Natural killer cell (primary cell): ENCODE measurements around the gene CACNA1B. TPM values are rescaled to one million over a fixed set of nuclear protein-coding genes. Genes with fewer than 3 reads are reported as not detected.

Experiments
- ATAC-seq, 3 donors: fragments of 150-1000 bp in 2 of 3; fragments of 200-7000 bp in 1 of 3; cut with Tn5 transposase; 1 replicate in 1 of 3; 2 replicates in 2 of 3; pipeline ENCODE4 v1.10.0; 2021; ENCODE audit warnings: mild to moderate bottlenecking in 2 of 3, moderate library complexity in 2 of 3
- DNase-seq, 2 donors: peaks; one replicate each; pipeline versions ENCODE4 v3.0.0 to v3.0.0-alpha.2; 2013 to 2021; ENCODE audit warnings: mixed read lengths in 1 of 2
- H3K27ac ChIP-seq: one replicate; pipeline ENCODE4 v1.5.1; 2013; ENCODE audit warnings: mild to moderate bottlenecking, low read length
- H3K27me3 ChIP-seq: one replicate; pipeline ENCODE4 v1.6.1; 2013; ENCODE audit warnings: low read length; ENCODE audit not compliant: control insufficient read depth, insufficient read depth
- H3K36me3 ChIP-seq: one replicate; pipeline ENCODE4 v1.6.1; 2013; ENCODE audit warnings: low read length; ENCODE audit not compliant: control insufficient read depth, insufficient read depth
- H3K4me1 ChIP-seq: one replicate; pipeline ENCODE4 v1.6.1; 2013; ENCODE audit warnings: low read length; ENCODE audit not compliant: control insufficient read depth, insufficient read depth
- H3K4me3 ChIP-seq: one replicate; pipeline ENCODE4 v1.5.1; 2013; ENCODE audit warnings: low read length
- H3K9me3 ChIP-seq: one replicate; pipeline ENCODE4 v1.6.1; 2013; ENCODE audit warnings: low read length; ENCODE audit not compliant: control insufficient read depth, insufficient read depth
- H3K27ac Mint-ChIP-seq, 2 donors: one replicate each; pipeline ENCODE4 v1.8.0; 2022; ENCODE audit warnings: mild to moderate bottlenecking in 2 of 2, mixed read lengths in 2 of 2, moderate library complexity in 1 of 2
- H3K27me3 Mint-ChIP-seq, 2 donors: one replicate each; pipeline ENCODE4 v1.8.0; 2022; ENCODE audit warnings: low read depth in 2 of 2, mixed read lengths in 2 of 2
- H3K36me3 Mint-ChIP-seq: one replicate; pipeline ENCODE4 v1.8.0; 2022; ENCODE audit warnings: mixed read lengths
- H3K4me1 Mint-ChIP-seq, 2 donors: one replicate each; pipeline ENCODE4 v1.8.0; 2022; ENCODE audit warnings: mixed read lengths in 2 of 2
- H3K4me3 Mint-ChIP-seq: one replicate; pipeline ENCODE4 v1.8.0; 2022; ENCODE audit warnings: mild to moderate bottlenecking, moderate library complexity, mixed read lengths
- H3K9me3 Mint-ChIP-seq, 2 donors: one replicate each; pipeline ENCODE4 v1.8.0; 2022; ENCODE audit warnings: mixed read lengths in 2 of 2
- CTCF ChIP-seq: fragments of 200-600 bp; IDR thresholded peaks from one replicate; pipeline ENCODE4 v1.8.0; 2022; ENCODE audit warnings: antibody characterized with exemption
- WGBS: methylation state at CpG from one replicate; pipeline ENCODE4 v1.1.7; 2013; ENCODE audit warnings: missing lambda C conversion rate; ENCODE audit not compliant: insufficient coverage; 5-methylcytosine and 5-hydroxymethylcytosine counted together
- intact Hi-C: fragments of 100-400 bp; cut with micrococcal nuclease; formaldehyde crosslinking; loops from one replicate; pipeline ENCODE4 v1.14.2; 2022
- total RNA-seq, 4 donors: library from RNA; stranded (reverse); fragments of 120-200 nt in 1 of 4; gene quantifications; one replicate each; pipeline versions ENCODE4 v1.2.3 to v1.2.4, GENCODE V29; 2013 to 2022

CACNA1B gene
- total RNA-seq, 3 donors from 2014 or later (not counting 1 experiment from before 2014, with no cell fraction given), result 0.07 TPM; not detected in 2

GRCh38 chr9:138043061-138043410 lies 165.5 kb downstream of the CACNA1B start:
- no peaks in the 10 kb centered on the region for H3K27me3 ChIP-seq
- ATAC-seq, result no peak
- intact Hi-C loops, result no loop called here

GRCh38 chr9:138043411-138044345 lies 166.1 kb downstream of the CACNA1B start:
- TF ChIP-seq CTCF, result no peak
- Mint-ChIP-seq H3K27me3 (peaks cover 7 to 14% of the 10 kb centered on the region in 2 donors), H3K36me3 (no peaks in the 10 kb centered on the region), H3K9me3 (no peaks in the 10 kb centered on the region), H3K4me3 (no peak overlapping the region), H3K4me1 (no peaks in the 10 kb centered on the region), H3K27ac (no peak overlapping the region)
- Histone ChIP-seq H3K4me3 (no peak overlapping the region), H3K4me1 (no peaks in the 10 kb centered on the region), H3K9me3 (no peaks in the 10 kb centered on the region), H3K36me3 (no peaks in the 10 kb centered on the region), H3K27me3 (no peaks in the 10 kb centered on the region), H3K27ac (no peak overlapping the region)
- 91% methylated on average over 42 of the region's 42 CpGs for WGBS
- intact Hi-C loops, result no loop called here
- ATAC-seq, result no peak
- DNase-seq, result peak in 1 of 2 donors; percentile 9

More at GRCh38 chr9:138043061-138043410, 165.5 kb downstream of the CACNA1B start:
- no peaks in the 10 kb centered on the region for H3K9me3 Mint-ChIP-seq
- H3K27me3 Mint-ChIP-seq, result peaks cover 7 to 16% of the 10 kb centered on the region in 2 donors
- H3K36me3 Mint-ChIP-seq, result no peaks in the 10 kb centered on the region
- Histone ChIP-seq H3K36me3 (no peaks in the 10 kb centered on the region), H3K4me3 (no peak overlapping the region), H3K4me1 (no peaks in the 10 kb centered on the region), H3K9me3 (no peaks in the 10 kb centered on the region), H3K27ac (no peak overlapping the region)
- no peak for TF ChIP-seq CTCF
- H3K4me1 Mint-ChIP-seq, result no peaks in the 10 kb centered on the region
- no peak overlapping the region for H3K4me3 Mint-ChIP-seq
- DNase-seq, result no peak
- H3K27ac Mint-ChIP-seq, result no peak overlapping the region
- WGBS, result 80% methylated on average over 12 of the region's 12 CpGs

GRCh38 chr9:138044485-138045383 lies 167.2 kb downstream of the CACNA1B start:
- no peak overlapping the region for H3K4me3 Mint-ChIP-seq
- no peak for ATAC-seq
- no peak for TF ChIP-seq CTCF
- H3K27ac Mint-ChIP-seq, result no peak overlapping the region
- H3K9me3 ChIP-seq, result no peaks in the 10 kb centered on the region
- WGBS, result 87% methylated on average over 18 of the region's 18 CpGs
- no peaks in the 10 kb centered on the region for H3K4me1 Mint-ChIP-seq
- no peaks in the 10 kb centered on the region for H3K36me3 ChIP-seq
- DNase-seq, result no peak
- no peak overlapping the region for H3K27ac ChIP-seq
- H3K36me3 Mint-ChIP-seq, result no peaks in the 10 kb centered on the region
- no peaks in the 10 kb centered on the region for H3K27me3 ChIP-seq
- no peak overlapping the region for H3K4me3 ChIP-seq
- H3K27me3 Mint-ChIP-seq, result peaks cover 7 to 14% of the 10 kb centered on the region in 2 donors
- H3K9me3 Mint-ChIP-seq, result no peaks in the 10 kb centered on the region
- intact Hi-C loops, result no loop called here
- H3K4me1 ChIP-seq, result no peaks in the 10 kb centered on the region
